Measurements from ENCODE around the gene COL1A2.

- TF ChIP-seq, protein P1, sequence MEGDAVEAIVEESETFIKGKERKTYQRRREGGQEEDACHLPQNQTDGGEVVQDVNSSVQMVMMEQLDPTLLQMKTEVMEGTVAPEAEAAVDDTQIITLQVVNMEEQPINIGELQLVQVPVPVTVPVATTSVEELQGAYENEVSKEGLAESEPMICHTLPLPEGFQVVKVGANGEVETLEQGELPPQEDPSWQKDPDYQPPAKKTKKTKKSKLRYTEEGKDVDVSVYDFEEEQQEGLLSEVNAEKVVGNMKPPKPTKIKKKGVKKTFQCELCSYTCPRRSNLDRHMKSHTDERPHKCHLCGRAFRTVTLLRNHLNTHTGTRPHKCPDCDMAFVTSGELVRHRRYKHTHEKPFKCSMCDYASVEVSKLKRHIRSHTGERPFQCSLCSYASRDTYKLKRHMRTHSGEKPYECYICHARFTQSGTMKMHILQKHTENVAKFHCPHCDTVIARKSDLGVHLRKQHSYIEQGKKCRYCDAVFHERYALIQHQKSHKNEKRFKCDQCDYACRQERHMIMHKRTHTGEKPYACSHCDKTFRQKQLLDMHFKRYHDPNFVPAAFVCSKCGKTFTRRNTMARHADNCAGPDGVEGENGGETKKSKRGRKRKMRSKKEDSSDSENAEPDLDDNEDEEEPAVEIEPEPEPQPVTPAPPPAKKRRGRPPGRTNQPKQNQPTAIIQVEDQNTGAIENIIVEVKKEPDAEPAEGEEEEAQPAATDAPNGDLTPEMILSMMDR (IDR thresholded peaks at IDR 0.05) = no peak
- TF ChIP-seq POLR2A (IDR thresholded peaks at IDR 0.05) (no peak), POLR2AphosphoS5 (IDR thresholded peaks at IDR 0.05) (peak in 2 of 3 donors; percentile 41 to 52)
Observed at GRCh38 chr7:94348142-94348541, 46.6 kb upstream of the COL1A2 start.
